Glomerular endothelial cell (primary cell): ENCODE measurements around the gene TC2N. TPM values are rescaled to one million over a fixed set of nuclear protein-coding genes. Genes with fewer than 3 reads are reported as not detected.

Source experiments
- DNase-seq: peaks from one replicate; pipeline ENCODE4 v3.0.0-alpha.2; 2011; ENCODE audit warnings: low read depth, low spot score; ENCODE audit errors: extremely low read depth
- total RNA-seq: library from RNA; depleted of rRNA; stranded (reverse); fragments of >200 nt; gene quantifications from 2 replicates; pipeline ENCODE4 v1.2.3, GENCODE V29; 2015

The TC2N gene
- total RNA-seq, 1 donor from 2014 or later = 0.53 TPM

DNA sequence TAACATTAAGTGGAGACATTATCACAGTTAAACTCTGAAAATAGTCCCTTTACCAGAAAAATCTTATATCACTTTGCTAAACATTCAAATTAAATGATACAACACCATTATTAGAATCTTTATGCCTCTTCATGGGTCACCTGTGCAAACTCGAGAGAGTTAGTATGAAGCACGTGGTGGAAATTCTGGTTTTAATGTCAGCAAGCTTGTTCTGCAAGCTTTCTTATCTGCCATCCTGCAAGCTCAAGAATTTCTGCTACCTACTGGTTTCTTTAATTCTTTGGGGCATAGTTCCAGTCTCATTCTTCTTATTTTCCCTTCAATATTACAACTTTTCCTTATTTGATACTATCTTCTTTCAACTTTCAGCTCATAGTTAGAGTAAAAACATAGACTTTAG is 136.3 kb downstream of the TC2N start:
- no peak for DNase-seq

DNA sequence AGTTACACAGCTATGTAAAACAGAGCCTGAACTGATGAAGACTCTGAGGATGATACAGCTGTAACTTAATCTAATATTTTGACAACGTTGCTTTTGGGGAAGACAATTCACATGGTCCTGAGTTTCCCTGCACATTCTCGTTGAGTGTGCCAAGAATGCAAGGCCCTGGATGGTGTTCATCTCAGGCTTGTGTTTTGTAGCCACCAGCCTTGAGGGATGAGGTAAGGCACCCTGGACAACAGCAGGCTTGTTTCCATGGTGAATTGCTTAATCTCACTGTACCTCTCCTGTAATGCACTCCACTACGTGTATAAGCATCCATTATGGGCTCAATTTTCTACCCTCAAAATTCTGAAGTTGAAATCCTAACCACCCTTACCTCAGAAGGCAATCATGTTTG is 137.6 kb downstream of the TC2N start:
- DNase-seq = no peak

Other genes with a start within 250 kb of the TC2N start
- not detected in 2 replicates for gene CATSPERB, start 135.4 kb downstream of the TC2N start, total RNA-seq
- 1.1 and 5.7 TPM in 2 replicates for gene FBLN5, start 80.2 kb upstream of the TC2N start, total RNA-seq
- gene TRIP11, start 172.5 kb upstream of the TC2N start, total RNA-seq = 19.6 and 23.0 TPM in 2 replicates
- gene ATXN3, start 239.0 kb upstream of the TC2N start, total RNA-seq = 16.6 and 29.4 TPM in 2 replicates